ENCODE measurements around the gene FAM83F.

- TF ChIP-seq REST (IDR thresholded peaks at IDR 0.05; ENCODE audit: insufficient read depth in 1 of 2, low read depth in 2 of 2, low read length in 2 of 2), result no peak
- no peak for TF ChIP-seq SIN3A (IDR thresholded peaks at IDR 0.05; ENCODE audit: borderline replicate concordance, insufficient read depth, low read length)
These were observed 15.4 kb downstream of the FAM83F start for GRCh38 chr22:40009951-40010671.

Data from PFSK-1 (cell line).